Measurements from ENCODE around the gene HOXC6.
A peak's percentile ranks its signal among the peaks of the same experiment; 100 is the strongest.

Gene HOXC6

GRCh38 chr12:53986686-53987483, 41.4 kb upstream of the HOXC6 start:
- no peak for DNase-seq (ENCODE audit: low spot score)
- TF ChIP-seq CTCF (IDR thresholded peaks at IDR 0.05; ENCODE audit: extremely low read depth, missing control alignments), result no peak

DNA sequence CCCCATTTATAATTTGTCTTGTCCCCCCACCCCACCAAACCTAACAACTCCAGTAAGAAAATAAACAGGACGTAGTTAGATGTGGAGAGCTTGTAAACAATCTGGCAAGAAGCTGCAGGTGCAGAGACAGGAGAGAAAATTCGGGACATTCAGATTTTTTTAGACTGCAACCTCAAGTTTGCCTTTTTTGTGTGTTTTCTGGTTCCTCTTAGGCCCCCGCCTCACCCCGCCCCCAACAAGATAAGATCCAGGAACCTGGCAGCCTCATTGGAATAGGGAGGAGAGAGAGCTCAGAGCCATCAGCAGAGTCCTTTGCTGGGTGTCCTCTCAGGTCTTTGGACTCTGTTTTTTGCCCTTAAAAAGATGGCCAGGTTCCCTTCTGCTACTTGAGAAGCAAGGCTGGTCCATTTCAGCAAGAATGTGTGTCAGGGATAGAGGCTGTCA, 40.4 kb upstream of the HOXC6 start:
- no peak for DNase-seq (ENCODE audit: low spot score)
- TF ChIP-seq CTCF (IDR thresholded peaks at IDR 0.05; ENCODE audit: extremely low read depth, missing control alignments), result no peak

DNA sequence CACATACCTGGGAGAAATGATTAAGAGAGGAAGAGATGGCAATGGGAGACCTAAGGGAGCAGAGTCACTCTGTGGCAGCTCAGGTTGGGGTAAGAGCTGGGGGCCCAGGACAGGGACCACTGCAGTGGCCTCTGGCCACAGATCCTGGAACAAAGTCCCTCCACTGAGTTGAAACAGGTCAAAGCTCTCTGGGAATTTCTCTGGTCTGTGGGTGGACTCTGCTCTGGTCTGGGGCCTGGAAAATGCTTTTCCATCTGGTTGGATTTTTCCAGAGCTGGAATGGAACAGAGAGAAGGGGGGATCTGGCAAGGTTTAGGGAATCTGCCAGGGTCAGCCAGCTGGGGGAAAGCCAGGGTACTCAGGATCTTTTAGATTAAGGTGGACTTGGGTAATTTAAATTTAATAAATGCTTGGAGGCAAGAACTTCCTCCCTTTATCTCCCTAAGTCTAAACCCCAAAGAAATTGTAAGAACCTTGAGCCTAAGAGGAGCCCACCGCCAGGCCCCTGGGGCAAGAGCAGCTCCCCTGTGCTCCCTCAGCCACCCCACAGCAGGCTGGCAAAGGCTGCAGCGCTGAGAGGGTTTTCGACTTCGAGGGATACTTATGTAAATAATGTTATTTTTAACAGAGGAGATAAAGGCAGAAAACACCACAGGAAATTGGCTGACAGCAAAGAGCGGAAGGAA, 39.6 kb upstream of the HOXC6 start:
- DNase-seq (ENCODE audit: low spot score), result no peak
- no peak for TF ChIP-seq CTCF (IDR thresholded peaks at IDR 0.05; ENCODE audit: extremely low read depth, missing control alignments)

- TF ChIP-seq CTCF (IDR thresholded peaks at IDR 0.05; ENCODE audit: extremely low read depth, missing control alignments), result peak; percentile 54
- peak; percentile 80 for DNase-seq (ENCODE audit: low spot score)
Observed at GRCh38 chr12:53989227-53990113, 38.8 kb upstream of the HOXC6 start.

DNA sequence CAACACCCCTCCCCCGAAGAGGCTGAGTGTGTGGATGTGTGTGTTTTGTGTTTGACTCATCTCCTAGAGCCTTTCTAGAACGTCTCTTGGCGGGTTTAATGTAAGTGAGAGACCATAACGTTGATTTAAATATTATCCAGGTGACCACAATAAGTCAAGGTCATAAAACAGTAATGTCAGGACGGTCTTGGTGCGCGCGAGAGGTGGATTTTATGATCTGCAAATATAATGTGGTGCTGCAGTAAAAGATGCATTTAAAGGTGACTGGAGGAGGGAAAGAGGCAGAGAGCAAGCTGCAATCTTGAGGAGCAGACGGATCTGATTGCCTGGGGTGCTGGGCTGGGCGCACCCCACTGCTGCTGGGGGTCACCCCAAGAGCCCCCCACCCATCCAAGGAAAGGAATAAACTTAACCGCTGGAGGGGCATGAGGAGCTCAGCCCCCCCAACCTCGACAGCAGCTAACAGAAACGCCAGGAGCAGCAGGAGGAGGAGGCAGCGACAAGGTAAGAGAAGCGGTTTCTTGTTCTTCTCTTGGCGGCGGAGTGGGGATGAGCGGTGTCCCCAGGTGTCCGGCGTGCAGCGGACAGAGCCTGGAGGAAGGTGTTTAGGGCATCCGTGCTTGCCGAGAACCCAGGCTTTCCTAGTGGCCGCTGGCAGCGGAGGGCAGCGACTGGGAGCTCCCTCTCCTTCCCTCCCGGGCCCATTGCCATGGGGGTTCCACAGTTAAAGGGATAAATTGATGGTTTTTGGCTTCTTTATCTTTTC, 37.7 kb upstream of the HOXC6 start:
- no peak for TF ChIP-seq CTCF (IDR thresholded peaks at IDR 0.05; ENCODE audit: extremely low read depth, missing control alignments)
- no peak for DNase-seq (ENCODE audit: low spot score)

- no peak for DNase-seq (ENCODE audit: low spot score)
Observed at GRCh38 chr12:53991077-53991460, 37.2 kb upstream of the HOXC6 start.

More at GRCh38 chr12:53991077-53991460, 37.2 kb upstream of the HOXC6 start:
- no peak for TF ChIP-seq CTCF (IDR thresholded peaks at IDR 0.05; ENCODE audit: extremely low read depth, missing control alignments)
